ENCODE results near the gene CREB5. TPM values are rescaled to one million over a fixed set of nuclear protein-coding genes. Genes with fewer than 3 reads are reported as not detected.

CREB5 gene
- total and polyA plus RNA-seq, 2 of the 13 experiments (the other 11 are each of a cell fraction or from before 2014, with no cell fraction given), result 0.38 to 0.71 TPM

GRCh38 chr7:28776463-28777157 lies 364.3 kb downstream of the CREB5 start:
- ChIA-PET POLR2A (no interaction called here), CTCF (ENCODE audit: low intra/inter-chr PET ratio, low total read pairs) (no interaction called here)
- no peak for TF ChIP-seq SNAPC2 (CRISPR knock-in tag; IDR thresholded peaks at IDR 0.05)
- no peak for TF ChIP-seq DNMT3B (CRISPR knock-in tag; conservative IDR thresholded peaks at IDR 0.05)
- no peak for TF ChIP-seq ZNF704 (CRISPR knock-in tag; IDR thresholded peaks at IDR 0.05; ENCODE audit: borderline replicate concordance)
- no peak for TF ChIP-seq FOSL1 (CRISPR knock-in tag; IDR thresholded peaks at IDR 0.05; ENCODE audit: borderline replicate concordance)
- no peak for TF ChIP-seq ZSCAN25 (CRISPR knock-in tag; IDR thresholded peaks at IDR 0.05)
- TF ChIP-seq FOXC1 (CRISPR knock-in tag; IDR thresholded peaks at IDR 0.05; ENCODE audit: borderline replicate concordance), result no peak
- TF ChIP-seq TRIM22 (IDR thresholded peaks at IDR 0.05), result no peak
- TF ChIP-seq ZNF503 (CRISPR knock-in tag; IDR thresholded peaks at IDR 0.05), result no peak
- no peak for TF ChIP-seq NPAS2 (CRISPR knock-in tag; IDR thresholded peaks at IDR 0.05; ENCODE audit: borderline replicate concordance)
- TF ChIP-seq CREB3 (CRISPR knock-in tag; IDR thresholded peaks at IDR 0.05), result no peak
- no peak for TF ChIP-seq ARID3A (IDR thresholded peaks at IDR 0.05; ENCODE audit: low read depth, low read length)
- TF ChIP-seq KMT2A (CRISPR knock-in tag; IDR thresholded peaks at IDR 0.05), result no peak
- no peak for TF ChIP-seq ATF4 (CRISPR knock-in tag; IDR thresholded peaks at IDR 0.05)
- no peak for TF ChIP-seq IRF1 (CRISPR knock-in tag; IDR thresholded peaks at IDR 0.05; ENCODE audit: low read depth)
- Histone ChIP-seq H3K4me1 (ENCODE audit: insufficient read depth, low read length) (no peaks in the 10 kb centered on the region), H3K27ac (ENCODE audit: extremely low read length, insufficient read depth, low read length) (no peak overlapping the region), H3K9me3 (ENCODE audit: low read length) (no peaks in the 10 kb centered on the region), H3K4me2 (ENCODE audit: low read depth, low read length) (no peak overlapping the region), H3K36me3 (replicated peaks in 1 of 2; ENCODE audit: control insufficient read depth in 1 of 2, insufficient read depth in 2 of 2, low read length in 2 of 2) (no peaks in the 10 kb centered on the region), H3K27me3 (ENCODE audit: control insufficient read depth in 1 of 2, insufficient read depth in 2 of 2, low read length in 2 of 2) (peaks cover 0 to 11% of the 10 kb centered on the region in 2 experiments; a peak in 3 of 5 replicates), H2AFZ (ENCODE audit: low read length) (no peak overlapping the region), H3K4me3 (replicated peaks in 1 of 3; ENCODE audit: insufficient read depth in 1 of 3, low read depth in 2 of 3, low read length in 3 of 3) (no peak overlapping the region), H4K20me1 (ENCODE audit: insufficient read depth, low read length) (no peaks in the 10 kb centered on the region), H3K9ac (ENCODE audit: insufficient read depth, low read depth, low read length) (no peak overlapping the region), H3K79me2 (ENCODE audit: insufficient read depth, low read length) (no peaks in the 10 kb centered on the region)
- 13% methylated on average over 4 of the region's 4 CpGs for WGBS (ENCODE audit: low lambda C conversion rate)
- no TSS peak for BruUV-seq (replicated peaks)
- ATAC-seq (no peak), FAIRE-seq (no peak), DNase-seq (ENCODE audit: low spot score) (no peak)
- in situ Hi-C loops (cut with HindIII; ENCODE audit: extremely low pct_ligation_motif_present, low pct_unique_long_range_greater_than_20kb), result no loop called here
- intact Hi-C loops (cut with micrococcal nuclease; ENCODE audit: unreplicated experiment), result no loop called here
